ENCODE results near the gene MYO5A. TPM values are rescaled to one million over a fixed set of nuclear protein-coding genes. Genes with fewer than 3 reads are reported as not detected.

The MYO5A gene
- total RNA-seq, 1 experiment from 2014 or later, result 9.9 TPM

- Mint-ChIP-seq H3K27me3 (ENCODE audit: insufficient read depth, unreplicated experiment) (no peaks in the 10 kb centered on the region), H3K4me1 (ENCODE audit: low read depth, unreplicated experiment) (no peaks in the 10 kb centered on the region), H3K27ac (ENCODE audit: unreplicated experiment) (no peak overlapping the region), H3K36me3 (ENCODE audit: insufficient read depth, unreplicated experiment) (no peaks in the 10 kb centered on the region), H3K9me3 (ENCODE audit: unreplicated experiment) (no peaks in the 10 kb centered on the region), H3K4me3 (ENCODE audit: unreplicated experiment) (no peak overlapping the region)
- Histone ChIP-seq H3K36me3 (ENCODE audit: control insufficient read depth, insufficient read depth, low read length) (no peaks in the 10 kb centered on the region), H3K9me3 (no peaks in the 10 kb centered on the region), H3K4me3 (ENCODE audit: low read depth, low read length) (no peak overlapping the region), H3K4me1 (no peaks in the 10 kb centered on the region), H3K27me3 (replicated peaks; ENCODE audit: control insufficient read depth, insufficient read depth, low read length) (no peaks in the 10 kb centered on the region)
- intact Hi-C loops (cut with micrococcal nuclease; ENCODE audit: unreplicated experiment), result no loop called here
- CTCF ChIA-PET, result no interaction called here
- TF ChIP-seq CTCF (IDR thresholded peaks at IDR 0.05; ENCODE audit: insufficient read depth in 1 of 2, low read depth in 1 of 2, low read length in 1 of 2, severe bottlenecking in 1 of 2, unreplicated experiment in 1 of 2), result no peak
- POLR2A ChIA-PET, result no interaction called here
- no TSS peak for BruUV-seq (replicated peaks)
- no peak for DNase-seq
These were observed 199.5 kb downstream of the MYO5A start for GRCh38 chr15:52329150-52329549.

GRCh38 chr15:52328680-52329079, 200.0 kb downstream of the MYO5A start:
- Mint-ChIP-seq H3K27ac (ENCODE audit: unreplicated experiment) (no peak overlapping the region), H3K9me3 (ENCODE audit: unreplicated experiment) (no peaks in the 10 kb centered on the region), H3K4me3 (ENCODE audit: unreplicated experiment) (no peak overlapping the region), H3K4me1 (ENCODE audit: low read depth, unreplicated experiment) (no peaks in the 10 kb centered on the region), H3K36me3 (ENCODE audit: insufficient read depth, unreplicated experiment) (no peaks in the 10 kb centered on the region), H3K27me3 (ENCODE audit: insufficient read depth, unreplicated experiment) (no peaks in the 10 kb centered on the region)
- BruUV-seq (replicated peaks), result no TSS peak
- H3K4me1 ChIP-seq, result no peaks in the 10 kb centered on the region
- no peak overlapping the region for H3K4me3 ChIP-seq (ENCODE audit: low read depth, low read length)
- no peaks in the 10 kb centered on the region for H3K27me3 ChIP-seq (replicated peaks; ENCODE audit: control insufficient read depth, insufficient read depth, low read length)
- no peak for TF ChIP-seq CTCF (IDR thresholded peaks at IDR 0.05; ENCODE audit: insufficient read depth in 1 of 2, low read depth in 1 of 2, low read length in 1 of 2, severe bottlenecking in 1 of 2, unreplicated experiment in 1 of 2)
- ChIA-PET CTCF (no interaction called here), POLR2A (no interaction called here)
- no peak for DNase-seq
- no peaks in the 10 kb centered on the region for H3K9me3 ChIP-seq
- intact Hi-C loops (cut with micrococcal nuclease; ENCODE audit: unreplicated experiment), result no loop called here
- H3K36me3 ChIP-seq (ENCODE audit: control insufficient read depth, insufficient read depth, low read length), result no peaks in the 10 kb centered on the region

GRCh38 chr15:52326756-52327155, 201.9 kb downstream of the MYO5A start:
- DNase-seq, result no peak
- Histone ChIP-seq H3K4me3 (ENCODE audit: low read depth, low read length) (no peak overlapping the region), H3K36me3 (ENCODE audit: control insufficient read depth, insufficient read depth, low read length) (no peaks in the 10 kb centered on the region), H3K27me3 (replicated peaks; ENCODE audit: control insufficient read depth, insufficient read depth, low read length) (no peaks in the 10 kb centered on the region), H3K9me3 (no peaks in the 10 kb centered on the region), H3K4me1 (no peaks in the 10 kb centered on the region)
- ChIA-PET POLR2A (no interaction called here), CTCF (no interaction called here)
- Mint-ChIP-seq H3K36me3 (ENCODE audit: insufficient read depth, unreplicated experiment) (no peaks in the 10 kb centered on the region), H3K9me3 (ENCODE audit: unreplicated experiment) (no peaks in the 10 kb centered on the region), H3K4me1 (ENCODE audit: low read depth, unreplicated experiment) (no peaks in the 10 kb centered on the region), H3K27ac (ENCODE audit: unreplicated experiment) (no peak overlapping the region), H3K27me3 (ENCODE audit: insufficient read depth, unreplicated experiment) (no peaks in the 10 kb centered on the region), H3K4me3 (ENCODE audit: unreplicated experiment) (no peak overlapping the region)
- BruUV-seq (replicated peaks), result no TSS peak
- TF ChIP-seq CTCF (IDR thresholded peaks at IDR 0.05; ENCODE audit: insufficient read depth in 1 of 2, low read depth in 1 of 2, low read length in 1 of 2, severe bottlenecking in 1 of 2, unreplicated experiment in 1 of 2), result no peak
- intact Hi-C loops (cut with micrococcal nuclease; ENCODE audit: unreplicated experiment), result no loop called here
